Measurements from ENCODE around the gene KRTAP2-3.
"Not testable (repeated sequence)": the region's sequence is repeated elsewhere in the genome, so short reads cannot be mapped to it uniquely, and the experiment has no call there.

KRTAP2-3 gene

DNA sequence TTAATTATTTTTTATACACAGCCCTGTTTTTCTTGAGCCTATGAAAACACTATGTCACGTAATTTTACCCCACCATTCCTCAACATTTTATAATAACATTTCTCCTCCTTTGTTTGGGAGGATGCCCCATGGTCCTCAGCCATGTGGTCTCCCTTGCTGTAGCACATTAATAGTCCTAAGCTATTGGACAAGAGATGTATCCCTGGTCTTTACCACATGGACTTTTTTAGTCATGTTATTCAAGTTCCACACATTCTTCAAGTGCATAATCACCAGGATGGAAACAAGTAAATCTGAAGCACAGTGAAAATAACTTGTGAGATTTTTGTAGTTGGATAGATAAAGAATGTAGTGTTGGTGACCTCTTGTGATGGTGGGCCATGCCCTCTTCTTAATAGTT lies 2.0 kb upstream of the KRTAP2-3 start:
- no peak overlapping the region for H3K27ac ChIP-seq
- TF ChIP-seq ZFX (IDR thresholded peaks at IDR 0.05) (no peak), CTCF (conservative IDR thresholded peaks at IDR 0.05) (no peak)

DNA sequence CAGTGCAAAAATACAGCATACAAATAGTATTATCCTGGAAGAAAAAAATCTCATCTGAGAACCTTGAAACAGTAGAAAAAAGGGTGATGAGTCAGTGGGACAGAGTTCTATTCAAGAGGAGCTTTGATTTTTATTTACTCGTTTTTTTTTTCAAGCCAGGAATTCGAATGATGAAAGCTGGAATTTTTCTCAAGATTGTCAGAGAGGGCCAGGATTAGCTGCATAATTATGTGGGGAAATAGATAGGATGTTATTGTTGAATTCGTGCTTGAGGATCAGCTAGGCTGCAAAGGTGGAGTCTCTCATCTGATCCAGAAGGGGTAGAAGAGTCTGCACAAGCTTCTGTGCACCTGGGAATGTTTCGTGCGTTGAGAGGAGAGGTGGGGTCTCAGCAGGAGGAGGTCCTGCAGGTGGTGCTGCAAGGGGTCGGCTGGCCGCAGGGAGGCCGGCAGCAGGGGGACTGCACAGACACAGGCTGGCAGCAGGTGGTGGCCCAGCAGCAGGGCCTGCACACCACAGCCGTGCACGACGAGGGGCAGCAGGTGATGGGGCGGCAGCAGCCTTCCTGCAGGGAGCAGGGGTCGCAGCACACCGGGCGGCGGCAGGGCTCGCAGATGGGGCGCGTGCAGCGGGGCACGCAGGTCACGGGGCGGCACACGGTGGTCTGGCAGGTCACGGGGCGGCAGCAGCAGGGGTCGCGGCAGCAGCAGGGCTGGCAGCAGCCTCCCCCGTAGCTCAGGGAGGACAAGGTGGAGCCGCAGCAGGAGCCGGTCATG lies 450 bp downstream of the KRTAP2-3 start:
- H3K27ac ChIP-seq: not testable (repeated sequence)

DNA sequence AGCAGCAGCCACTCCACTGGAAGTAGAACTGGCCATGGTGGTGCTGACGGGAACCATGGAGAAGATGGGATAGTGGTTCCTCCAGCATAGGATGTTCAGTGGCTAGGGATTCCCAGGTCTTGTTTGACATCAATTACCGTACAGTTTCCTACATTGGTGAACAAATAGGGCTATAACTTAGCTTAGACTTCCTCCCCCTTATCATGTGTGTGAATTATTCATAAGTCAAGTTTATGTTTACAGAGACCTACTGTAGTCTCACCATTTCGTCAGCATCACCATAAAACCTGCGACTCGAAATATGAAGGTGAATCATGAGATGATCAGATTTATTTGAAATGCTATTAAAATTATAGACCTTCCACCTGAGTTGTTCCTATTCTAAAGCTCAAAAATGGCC lies 1.2 kb downstream of the KRTAP2-3 start:
- no peak overlapping the region for H3K27ac ChIP-seq
- no peak for TF ChIP-seq CTCF (conservative IDR thresholded peaks at IDR 0.05)
- no peak for TF ChIP-seq ZFX (IDR thresholded peaks at IDR 0.05)

GRCh38 chr17:41057547-41057946 lies 2.4 kb downstream of the KRTAP2-3 start:
- no peak overlapping the region for H3K27ac ChIP-seq

DNA sequence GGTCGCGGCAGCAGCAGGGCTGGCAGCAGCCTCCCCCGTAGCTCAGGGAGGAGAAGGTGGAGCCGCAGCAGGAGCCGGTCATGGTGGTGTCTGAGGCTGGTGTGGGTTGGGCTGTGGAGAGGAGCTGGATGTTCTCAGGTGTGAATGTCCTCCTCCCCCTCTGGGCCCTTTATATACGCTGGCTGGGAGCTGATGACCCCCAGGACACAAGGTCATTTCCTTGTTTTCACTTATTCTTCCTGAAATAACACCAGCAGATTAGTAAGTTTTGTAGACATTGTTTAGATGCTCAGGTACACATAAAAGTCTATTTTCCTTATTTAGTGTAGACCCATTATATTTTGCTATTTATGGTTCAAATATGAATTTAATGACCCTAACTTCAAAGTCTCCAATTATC lies 4.8 kb downstream of the KRTAP2-3 start, which contains the start of gene KRTAP2-2:
TSS of gene KRTAP2-2 (minus strand) at position 101 of the 400 bp plus-strand sequence. CDS start at position 82, 19 bp downstream.
- not testable (repeated sequence) for H3K27ac ChIP-seq

More at GRCh38 chr17:41057547-41057946, 2.4 kb downstream of the KRTAP2-3 start:
- TF ChIP-seq ZFX (IDR thresholded peaks at IDR 0.05): no peak
- TF ChIP-seq CTCF (conservative IDR thresholded peaks at IDR 0.05): no peak

GRCh38 chr17:41054556-41054955 lies 5.4 kb downstream of the KRTAP2-3 start:
- H3K27ac ChIP-seq: not testable (repeated sequence)

DNA sequence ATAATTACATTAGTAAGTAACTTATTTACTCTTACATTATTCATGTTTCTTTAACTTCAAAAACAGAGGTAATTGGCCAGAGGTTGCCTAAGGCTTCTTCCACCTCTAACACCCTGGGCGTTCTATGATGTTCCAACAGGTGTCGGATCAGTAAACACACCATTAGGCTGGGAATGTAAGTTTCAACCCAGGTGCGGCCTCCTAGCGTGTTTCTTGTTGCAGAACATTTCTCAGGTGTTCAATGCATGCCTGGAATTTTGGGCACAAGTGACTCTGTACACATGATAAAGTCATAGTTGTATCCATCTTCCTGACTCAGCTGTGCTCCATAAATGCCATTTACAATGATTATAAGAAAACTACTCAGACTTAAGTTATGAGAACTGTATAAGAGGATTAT lies 5.9 kb downstream of the KRTAP2-3 start:
- H3K27ac ChIP-seq: no peak overlapping the region
- TF ChIP-seq ZFX (IDR thresholded peaks at IDR 0.05) (no peak), CTCF (conservative IDR thresholded peaks at IDR 0.05) (no peak)

DNA sequence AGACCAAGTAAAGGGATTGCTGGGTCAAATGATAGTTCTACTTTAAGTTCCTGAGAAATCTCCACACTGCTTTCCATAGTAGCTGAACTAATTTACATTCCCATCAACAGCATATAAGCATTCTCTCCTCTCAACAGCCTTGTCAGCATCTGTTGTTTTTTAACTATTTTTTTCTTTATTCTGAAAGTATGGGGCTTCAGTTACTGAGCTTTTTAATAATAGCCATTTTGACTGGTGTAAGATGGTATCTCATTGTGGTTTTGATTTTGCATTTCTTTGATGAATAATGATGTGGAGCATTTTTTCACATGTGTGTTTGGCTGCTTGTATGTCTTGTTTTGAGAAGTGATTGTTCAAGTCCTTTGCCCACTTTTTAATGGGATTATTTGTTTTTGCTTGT lies 7.3 kb downstream of the KRTAP2-3 start:
- H3K27ac ChIP-seq: no peak overlapping the region
- TF ChIP-seq CTCF (conservative IDR thresholded peaks at IDR 0.05): no peak
- TF ChIP-seq ZFX (IDR thresholded peaks at IDR 0.05): no peak

DNA sequence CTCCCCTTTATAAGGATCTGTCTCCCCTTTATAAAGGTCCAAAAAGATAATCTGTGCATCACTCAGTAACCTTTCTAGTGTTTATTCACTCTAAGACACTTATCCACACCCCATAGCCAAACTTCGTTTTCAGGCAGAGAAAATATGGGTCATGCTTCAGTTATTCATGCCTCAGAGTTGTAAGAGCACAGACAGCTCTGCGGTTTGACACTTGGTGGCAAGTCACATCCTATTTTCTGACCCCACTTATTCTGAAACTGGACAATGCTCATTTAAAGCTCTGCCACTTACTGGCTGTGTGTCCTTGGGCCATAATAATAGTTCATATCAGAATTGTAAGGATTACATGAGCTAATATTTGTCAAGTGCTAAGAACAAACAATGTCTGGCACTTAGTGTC lies 10.8 kb downstream of the KRTAP2-3 start:
- TF ChIP-seq ZFX (IDR thresholded peaks at IDR 0.05) (no peak), CTCF (conservative IDR thresholded peaks at IDR 0.05) (no peak)
- no peak overlapping the region for H3K27ac ChIP-seq

All from C4-2B (cell line).